HFF-Myc (cell line): ENCODE results near the gene WDPCP.
"Not testable (repeated sequence)": the region's sequence is repeated elsewhere in the genome, so short reads cannot be mapped to it uniquely, and the experiment has no call there.

Experiments used
- DNase-seq: peaks from one replicate; pipeline ENCODE4 v3.0.0-alpha.2; 2011; ENCODE audit warnings: low read depth; ENCODE audit errors: extremely low read depth
- H3K4me3 ChIP-seq: replicated peaks from 2 replicates; pipeline ENCODE4 v1.5.1; 2011; ENCODE audit warnings: low read depth, mild to moderate bottlenecking, control low read depth, low read length
- TF ChIP-seq, protein P1 (sequence below): IDR thresholded peaks from 2 replicates; pipeline ENCODE4 v1.5.1; 2012; ENCODE audit warnings: mild to moderate bottlenecking, low read depth, low read length, control low read depth; ENCODE audit errors: missing control alignments

The WDPCP gene

DNA sequence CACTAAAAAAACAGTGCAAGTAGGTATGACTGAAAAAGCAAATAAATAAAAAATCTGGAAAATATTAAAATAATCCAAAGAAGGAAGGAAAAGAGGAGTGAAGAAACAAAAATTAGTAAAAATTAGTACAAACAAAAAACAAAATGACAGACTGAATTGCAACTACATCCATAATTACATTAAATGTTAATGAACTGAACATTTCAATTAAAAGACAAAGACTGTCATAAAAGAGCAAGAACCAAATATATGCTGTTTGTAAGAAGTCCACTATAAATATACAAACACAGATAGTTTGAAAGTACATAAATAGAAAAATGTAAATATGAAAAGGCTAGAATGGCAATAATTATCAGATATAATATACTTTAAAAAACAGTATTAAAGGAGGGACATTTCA is 267.6 kb downstream of the WDPCP start:
- H3K4me3 ChIP-seq = no peak overlapping the region
- DNase-seq = no peak
- TF ChIP-seq, protein P1, sequence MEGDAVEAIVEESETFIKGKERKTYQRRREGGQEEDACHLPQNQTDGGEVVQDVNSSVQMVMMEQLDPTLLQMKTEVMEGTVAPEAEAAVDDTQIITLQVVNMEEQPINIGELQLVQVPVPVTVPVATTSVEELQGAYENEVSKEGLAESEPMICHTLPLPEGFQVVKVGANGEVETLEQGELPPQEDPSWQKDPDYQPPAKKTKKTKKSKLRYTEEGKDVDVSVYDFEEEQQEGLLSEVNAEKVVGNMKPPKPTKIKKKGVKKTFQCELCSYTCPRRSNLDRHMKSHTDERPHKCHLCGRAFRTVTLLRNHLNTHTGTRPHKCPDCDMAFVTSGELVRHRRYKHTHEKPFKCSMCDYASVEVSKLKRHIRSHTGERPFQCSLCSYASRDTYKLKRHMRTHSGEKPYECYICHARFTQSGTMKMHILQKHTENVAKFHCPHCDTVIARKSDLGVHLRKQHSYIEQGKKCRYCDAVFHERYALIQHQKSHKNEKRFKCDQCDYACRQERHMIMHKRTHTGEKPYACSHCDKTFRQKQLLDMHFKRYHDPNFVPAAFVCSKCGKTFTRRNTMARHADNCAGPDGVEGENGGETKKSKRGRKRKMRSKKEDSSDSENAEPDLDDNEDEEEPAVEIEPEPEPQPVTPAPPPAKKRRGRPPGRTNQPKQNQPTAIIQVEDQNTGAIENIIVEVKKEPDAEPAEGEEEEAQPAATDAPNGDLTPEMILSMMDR = no peak

DNA sequence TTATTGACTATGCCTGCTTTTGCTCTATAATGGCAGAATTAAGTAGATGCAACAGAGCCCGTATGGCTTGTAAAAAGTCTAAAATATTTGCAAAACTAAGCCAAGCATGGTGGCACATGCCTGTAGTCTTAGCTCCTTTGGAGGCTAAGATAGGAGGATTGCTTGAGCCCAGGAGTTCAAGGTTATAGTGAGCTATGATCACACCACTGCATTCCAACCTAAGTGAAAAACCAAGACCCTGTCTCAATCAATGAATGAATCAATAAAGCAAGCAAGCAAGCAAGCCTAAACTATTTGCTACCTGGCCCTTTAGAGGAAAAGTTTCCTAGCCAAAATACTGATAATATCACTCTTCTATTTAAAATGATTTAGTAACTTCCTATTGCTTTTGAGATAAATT is 277.7 kb downstream of the WDPCP start:
- TF ChIP-seq, protein P1 = no peak
- DNase-seq = no peak
- no peak overlapping the region for H3K4me3 ChIP-seq

- TF ChIP-seq, protein P1 = no peak
- no peak overlapping the region for H3K4me3 ChIP-seq
- DNase-seq = peak; percentile 11
Observed at GRCh38 chr2:63301481-63301880, 286.8 kb downstream of the WDPCP start.

- TF ChIP-seq, protein P1 = peak; percentile 10
- no peak overlapping the region for H3K4me3 ChIP-seq
- no peak for DNase-seq
Observed at GRCh38 chr2:63300835-63301234, 287.4 kb downstream of the WDPCP start.

GRCh38 chr2:63287956-63288355 is 300.3 kb downstream of the WDPCP start:
- TF ChIP-seq, protein P1 = no peak
- DNase-seq = no peak

DNA sequence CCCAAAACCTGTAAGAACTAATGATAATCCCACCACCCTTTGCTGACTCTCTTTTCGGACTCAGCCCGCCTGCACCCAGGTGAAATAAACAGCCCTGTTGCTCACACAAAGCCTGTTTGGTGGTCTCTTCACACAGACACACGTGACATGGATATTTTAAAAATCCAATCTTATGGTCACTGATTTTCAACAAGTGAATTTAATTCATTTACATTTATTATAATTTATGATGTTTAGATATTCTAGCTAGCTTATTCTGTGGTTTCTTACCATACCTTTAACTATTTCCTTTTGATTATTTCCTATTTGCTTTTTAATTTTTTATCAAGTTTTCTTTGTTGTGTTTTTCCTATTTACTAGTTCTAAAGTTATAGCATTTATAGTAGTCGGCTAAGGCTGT is 301.8 kb downstream of the WDPCP start:
- not testable (repeated sequence) for DNase-seq, H3K4me3 ChIP-seq

More at GRCh38 chr2:63287956-63288355, 300.3 kb downstream of the WDPCP start:
- no peak overlapping the region for H3K4me3 ChIP-seq

DNA sequence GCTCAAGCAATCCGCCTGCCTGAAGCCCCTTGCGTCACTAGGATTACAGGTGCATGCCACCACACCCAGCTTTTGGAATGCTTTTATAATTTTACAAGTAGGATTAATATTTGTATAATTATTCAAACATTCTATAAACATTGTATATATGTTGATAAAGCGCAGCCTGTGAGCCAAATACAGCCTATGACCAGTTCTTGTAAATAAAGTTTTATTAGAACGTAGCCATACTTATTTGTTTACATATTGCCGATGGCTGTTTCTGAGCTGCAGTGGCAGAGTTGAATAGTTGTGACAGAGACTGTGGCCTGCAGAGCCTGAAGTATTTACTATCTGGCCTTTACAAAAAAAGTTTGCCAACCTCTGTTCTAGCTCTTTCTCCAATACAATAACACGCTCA is 305.0 kb downstream of the WDPCP start:
- no peak for DNase-seq
- H3K4me3 ChIP-seq = no peak overlapping the region
- TF ChIP-seq, protein P1 = no peak
